ENCODE measurements around the gene FAXDC2.

- TF ChIP-seq CTCF (IDR thresholded peaks at IDR 0.05; ENCODE audit: insufficient read depth, low read depth, low read length) (no peak), EZH2 (IDR thresholded peaks at IDR 0.05; ENCODE audit: insufficient read depth, low read length) (no peak)
Measured at GRCh38 chr5:154819546-154819945, 30.9 kb downstream of the FAXDC2 start.
